ENCODE data around the gene OR6V1.
"Not testable (repeated sequence)": the region's sequence is repeated elsewhere in the genome, so short reads cannot be mapped to it uniquely, and the experiment has no call there.

The OR6V1 gene

DNA sequence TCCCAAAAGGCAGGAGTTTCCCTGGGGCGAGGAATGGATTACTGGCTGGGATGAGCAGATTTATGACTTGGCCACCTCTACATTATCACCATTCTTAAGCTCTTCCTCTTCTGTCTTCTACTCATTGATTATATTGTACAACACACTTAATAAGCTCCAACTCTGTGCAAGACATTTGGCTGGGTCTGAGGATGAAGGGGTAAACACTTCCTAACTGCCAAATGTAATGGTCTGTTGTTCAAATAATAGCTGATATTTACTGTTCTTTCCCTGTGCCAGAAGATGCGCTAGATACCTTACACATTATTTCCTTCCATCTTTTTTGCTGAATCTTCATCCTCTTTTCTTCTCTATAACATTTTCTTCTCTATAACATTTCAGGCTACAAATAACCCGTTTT is 11.6 kb downstream of the OR6V1 start:
- no peak for DNase-seq (ENCODE audit: low spot score)
- in situ Hi-C loops (cut with MboI; ENCODE audit: low pct_unique_long_range_greater_than_20kb, low sequenced_read_pairs, unreplicated experiment) = no loop called here
- TF ChIP-seq, protein P1, sequence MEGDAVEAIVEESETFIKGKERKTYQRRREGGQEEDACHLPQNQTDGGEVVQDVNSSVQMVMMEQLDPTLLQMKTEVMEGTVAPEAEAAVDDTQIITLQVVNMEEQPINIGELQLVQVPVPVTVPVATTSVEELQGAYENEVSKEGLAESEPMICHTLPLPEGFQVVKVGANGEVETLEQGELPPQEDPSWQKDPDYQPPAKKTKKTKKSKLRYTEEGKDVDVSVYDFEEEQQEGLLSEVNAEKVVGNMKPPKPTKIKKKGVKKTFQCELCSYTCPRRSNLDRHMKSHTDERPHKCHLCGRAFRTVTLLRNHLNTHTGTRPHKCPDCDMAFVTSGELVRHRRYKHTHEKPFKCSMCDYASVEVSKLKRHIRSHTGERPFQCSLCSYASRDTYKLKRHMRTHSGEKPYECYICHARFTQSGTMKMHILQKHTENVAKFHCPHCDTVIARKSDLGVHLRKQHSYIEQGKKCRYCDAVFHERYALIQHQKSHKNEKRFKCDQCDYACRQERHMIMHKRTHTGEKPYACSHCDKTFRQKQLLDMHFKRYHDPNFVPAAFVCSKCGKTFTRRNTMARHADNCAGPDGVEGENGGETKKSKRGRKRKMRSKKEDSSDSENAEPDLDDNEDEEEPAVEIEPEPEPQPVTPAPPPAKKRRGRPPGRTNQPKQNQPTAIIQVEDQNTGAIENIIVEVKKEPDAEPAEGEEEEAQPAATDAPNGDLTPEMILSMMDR (IDR thresholded peaks at IDR 0.05; ENCODE audit: extremely low read depth, insufficient read depth, missing control alignments) = no peak

DNA sequence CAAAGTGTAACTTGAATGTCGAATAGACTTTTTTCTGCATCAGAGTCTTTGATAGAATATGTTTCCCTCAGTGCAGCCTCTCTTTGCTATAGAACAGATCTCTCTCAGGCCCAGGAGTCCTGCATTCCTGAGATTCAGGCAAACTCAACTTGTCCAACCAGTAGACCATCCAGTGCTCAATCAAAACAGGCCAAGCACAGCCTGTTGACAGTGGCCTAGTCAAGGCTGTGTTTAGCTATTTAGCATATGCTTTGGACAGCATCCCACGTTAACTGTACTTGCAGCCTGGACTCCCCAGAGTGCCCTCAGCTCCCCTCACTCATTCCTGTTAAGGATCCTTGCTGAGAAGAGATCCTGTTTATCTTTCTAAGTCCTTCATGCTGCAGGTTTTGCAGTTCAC is 16.3 kb downstream of the OR6V1 start:
- DNase-seq (ENCODE audit: low spot score) = no peak
- in situ Hi-C loops (cut with MboI; ENCODE audit: low pct_unique_long_range_greater_than_20kb, low sequenced_read_pairs, unreplicated experiment) = no loop called here
- TF ChIP-seq, protein P1 (IDR thresholded peaks at IDR 0.05; ENCODE audit: extremely low read depth, insufficient read depth, missing control alignments) = no peak

DNA sequence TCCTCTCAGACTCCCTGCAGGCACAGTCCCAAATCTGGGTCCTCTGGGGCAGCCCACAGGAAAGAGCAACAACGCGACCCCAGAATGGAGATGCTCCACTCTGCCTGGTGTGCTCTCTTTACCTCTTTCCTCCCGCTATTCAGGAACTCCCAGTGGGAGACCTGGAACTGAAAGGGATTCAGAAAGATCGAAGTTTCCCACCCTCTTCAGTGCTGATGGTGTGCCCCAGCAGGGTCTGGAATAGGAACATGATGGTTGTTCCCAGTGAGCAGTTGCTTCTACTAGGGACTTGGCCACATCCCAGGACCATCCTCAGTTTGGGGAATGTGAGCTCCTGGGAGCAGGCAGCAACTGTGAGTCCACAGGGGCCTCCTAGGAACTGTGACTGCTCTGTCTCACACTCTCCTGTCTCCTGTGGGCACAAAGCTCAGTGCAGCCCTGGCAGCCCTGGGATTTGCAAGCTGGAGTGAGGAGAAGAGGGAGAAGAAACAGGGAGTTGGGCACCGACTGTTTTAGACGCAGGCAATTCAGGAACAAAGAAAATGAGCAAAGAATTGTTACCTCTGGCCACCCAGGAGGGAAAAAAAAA is 17.9 kb downstream of the OR6V1 start:
- in situ Hi-C loops (cut with MboI; ENCODE audit: low pct_unique_long_range_greater_than_20kb, low sequenced_read_pairs, unreplicated experiment) = no loop called here
- no peak for DNase-seq (ENCODE audit: low spot score)
- TF ChIP-seq, protein P1 (IDR thresholded peaks at IDR 0.05; ENCODE audit: extremely low read depth, insufficient read depth, missing control alignments) = no peak

DNA sequence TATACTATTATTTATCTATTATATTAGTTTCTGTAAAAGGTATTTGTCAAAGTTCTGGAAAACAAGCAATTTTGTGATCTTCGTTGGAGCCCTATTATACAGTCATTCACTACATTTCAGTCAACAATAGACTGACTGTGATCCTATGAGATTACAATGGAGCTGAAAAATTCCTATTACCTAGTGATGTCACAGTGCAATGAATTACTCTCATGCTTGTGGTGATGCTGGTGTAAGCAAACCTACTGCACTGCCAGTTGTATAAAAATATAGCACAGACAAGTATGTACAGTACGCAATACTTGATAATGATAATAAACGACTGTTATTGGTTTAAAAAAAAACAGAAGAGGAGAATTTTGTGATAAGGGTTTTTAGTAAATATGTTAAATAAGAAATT is 21.4 kb downstream of the OR6V1 start:
- no peak for DNase-seq (ENCODE audit: low spot score)
- TF ChIP-seq, protein P1 (IDR thresholded peaks at IDR 0.05; ENCODE audit: extremely low read depth, insufficient read depth, missing control alignments) = no peak
- in situ Hi-C loops (cut with MboI; ENCODE audit: low pct_unique_long_range_greater_than_20kb, low sequenced_read_pairs, unreplicated experiment) = no loop called here

DNA sequence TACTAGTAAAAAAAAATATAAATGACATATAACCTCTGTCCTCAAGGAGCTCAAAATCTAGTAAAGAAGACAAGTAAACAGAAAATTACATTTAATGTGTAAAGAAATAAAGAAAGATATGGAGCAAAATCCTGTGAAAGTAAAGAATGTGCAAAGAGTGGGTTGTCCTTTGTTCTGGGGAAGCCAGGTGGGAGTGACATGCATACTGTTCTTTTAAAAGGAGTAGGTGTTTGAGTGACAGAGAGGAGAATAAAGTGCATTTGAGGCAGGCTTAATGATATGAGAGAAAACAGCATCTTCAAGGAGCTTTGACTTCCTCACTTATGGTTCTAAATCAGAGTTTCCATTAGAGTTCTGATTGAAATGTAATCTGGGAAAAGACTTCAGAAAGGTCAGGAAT is 22.0 kb downstream of the OR6V1 start:
- DNase-seq (ENCODE audit: low spot score) = no peak
- TF ChIP-seq, protein P1 (IDR thresholded peaks at IDR 0.05; ENCODE audit: extremely low read depth, insufficient read depth, missing control alignments) = no peak
- in situ Hi-C loops (cut with MboI; ENCODE audit: low pct_unique_long_range_greater_than_20kb, low sequenced_read_pairs, unreplicated experiment) = no loop called here

DNA sequence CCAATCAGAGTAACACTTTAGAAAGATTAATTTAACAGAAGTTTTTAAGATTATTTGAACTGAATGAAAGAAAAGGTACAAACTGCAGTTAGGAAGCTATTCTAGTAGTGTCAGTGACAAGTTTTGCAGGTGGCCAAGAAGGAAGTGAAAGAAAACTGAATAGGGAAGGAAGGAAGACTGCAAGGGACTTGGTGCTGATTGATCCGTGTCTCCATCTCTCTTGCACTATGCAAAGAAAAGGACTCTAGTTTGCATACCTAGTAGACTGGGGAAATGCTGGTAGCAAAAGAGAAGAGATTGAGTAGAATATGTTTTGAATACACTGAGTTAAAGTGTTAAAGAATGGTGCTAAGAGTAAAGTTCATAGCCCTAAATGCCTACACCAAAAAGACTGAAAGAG is 33.0 kb downstream of the OR6V1 start:
- in situ Hi-C loops (cut with MboI; ENCODE audit: low pct_unique_long_range_greater_than_20kb, low sequenced_read_pairs, unreplicated experiment) = no loop called here
- no peak for DNase-seq (ENCODE audit: low spot score)
- TF ChIP-seq, protein P1 (IDR thresholded peaks at IDR 0.05; ENCODE audit: extremely low read depth, insufficient read depth, missing control alignments) = no peak

DNA sequence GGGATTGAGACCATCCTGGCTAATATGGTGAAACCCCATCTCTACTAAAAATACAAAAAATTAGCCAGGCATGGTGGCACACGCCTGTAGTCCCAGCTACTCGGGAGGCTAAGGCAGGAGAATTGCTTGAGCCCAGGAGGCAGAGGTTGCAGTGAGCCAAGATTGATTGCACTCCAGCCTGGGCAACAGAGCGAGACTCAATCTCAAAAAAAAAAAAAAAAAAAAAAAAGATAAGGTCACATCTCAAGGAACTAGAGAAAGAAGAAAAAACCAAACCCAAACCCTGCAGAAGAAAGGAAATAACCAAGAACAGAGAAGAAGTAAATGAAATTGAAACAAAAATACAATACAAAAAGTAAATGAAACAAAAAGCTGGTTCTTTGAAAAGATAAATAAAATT is 33.5 kb downstream of the OR6V1 start:
- in situ Hi-C loops (cut with MboI; ENCODE audit: low pct_unique_long_range_greater_than_20kb, low sequenced_read_pairs, unreplicated experiment); DNase-seq (ENCODE audit: low spot score): not testable (repeated sequence)

DNA sequence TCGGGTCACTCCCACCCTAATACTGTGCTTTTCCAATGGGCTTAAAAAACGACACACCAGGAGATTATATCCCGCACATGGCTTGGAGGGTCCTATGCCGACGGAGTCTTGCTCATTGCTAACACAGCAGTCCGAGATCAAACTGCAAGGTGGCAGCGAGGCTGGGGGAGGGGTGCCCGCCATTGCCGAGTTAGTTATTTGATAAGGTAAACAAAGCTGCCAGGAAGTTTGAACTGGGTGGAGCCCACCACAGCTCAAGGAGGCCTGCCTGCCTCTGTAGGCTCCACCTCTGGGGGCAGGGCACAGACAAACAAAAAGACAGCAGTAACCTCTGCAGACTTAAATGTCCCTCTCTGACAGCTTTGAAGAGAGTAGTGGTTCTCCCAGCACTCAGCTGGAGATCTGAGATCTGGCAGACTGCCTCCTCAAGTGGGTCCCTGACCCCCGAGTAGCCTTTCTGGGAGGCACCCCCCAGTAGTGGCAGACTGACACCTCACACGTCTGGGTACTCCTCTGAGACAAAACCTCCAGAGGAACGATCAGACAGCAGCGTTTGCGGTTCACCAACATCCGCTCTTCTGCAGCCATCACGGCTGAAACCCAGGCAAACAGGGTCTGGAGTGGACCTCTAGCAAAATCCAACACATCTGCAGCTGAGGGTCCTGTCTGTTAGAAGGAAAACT is 36.5 kb downstream of the OR6V1 start:
- in situ Hi-C loops (cut with MboI; ENCODE audit: low pct_unique_long_range_greater_than_20kb, low sequenced_read_pairs, unreplicated experiment); DNase-seq (ENCODE audit: low spot score): not testable (repeated sequence)

Data from GM13977 (cell line).